ENCODE results near the gene ANAPC4.

The ANAPC4 gene

DNA sequence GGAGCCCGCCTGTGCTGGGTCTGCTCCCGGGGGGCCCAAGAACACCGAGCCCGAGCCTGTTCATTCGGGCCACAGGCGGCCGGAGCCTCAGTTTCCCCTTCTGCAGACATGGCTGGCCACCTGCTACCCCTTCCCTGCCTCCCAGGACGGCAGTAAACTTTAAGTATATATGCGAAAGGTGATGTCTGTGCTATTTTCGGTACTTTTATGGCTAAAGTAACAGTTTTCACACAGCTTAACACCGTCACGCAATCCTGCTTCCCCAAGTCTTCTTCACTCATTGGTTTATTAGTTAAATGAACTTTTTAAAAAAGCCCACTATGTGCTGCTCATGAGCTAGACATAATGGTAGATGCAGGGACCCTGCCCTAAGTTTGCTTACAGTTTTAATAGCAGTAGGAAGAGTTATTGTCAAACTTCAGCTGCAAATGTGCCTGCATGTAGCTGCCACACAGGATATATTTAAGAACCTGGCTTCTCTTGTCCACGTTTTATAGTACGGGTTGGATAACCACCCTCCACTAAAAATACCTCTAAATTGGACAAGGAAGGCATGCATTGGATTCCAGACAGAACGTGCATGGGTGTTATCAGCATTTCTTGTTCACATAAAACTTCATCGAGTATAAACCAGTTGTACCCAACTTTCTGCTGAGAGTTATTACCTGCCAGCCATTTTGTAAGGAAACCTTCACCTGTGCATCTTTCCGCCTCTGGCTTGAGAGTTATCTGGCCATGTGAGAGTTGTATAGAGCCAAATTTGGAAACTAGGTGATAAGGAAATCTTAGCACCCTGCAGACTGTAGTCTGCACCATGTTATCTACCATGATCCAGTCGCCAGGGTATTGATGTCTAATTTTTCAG lies 741 bp downstream of the ANAPC4 start:
- no peak for DNase-seq

- DNase-seq: no peak
Measured at GRCh38 chr4:25378437-25378743, 1.3 kb downstream of the ANAPC4 start.

DNA sequence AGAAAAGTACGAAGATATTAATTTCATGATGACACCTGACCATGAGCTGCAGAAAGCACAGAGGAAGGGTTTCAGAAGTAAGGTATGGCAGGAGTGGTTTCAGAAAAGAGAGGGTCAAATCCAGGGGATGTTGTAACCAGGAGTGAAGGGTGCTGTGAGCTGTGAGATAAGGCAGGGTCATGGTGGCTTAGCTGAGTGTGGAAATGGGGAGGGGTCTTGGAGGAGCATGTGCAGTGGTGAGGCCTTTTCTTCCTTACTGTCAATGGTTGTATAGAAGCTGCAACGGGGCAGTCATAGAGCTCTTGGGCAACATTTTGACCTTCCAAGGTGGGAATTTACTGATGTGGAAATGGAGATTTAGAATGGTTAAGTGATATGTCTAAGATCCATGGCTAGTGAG lies 2.5 kb downstream of the ANAPC4 start:
- no peak for DNase-seq

DNA sequence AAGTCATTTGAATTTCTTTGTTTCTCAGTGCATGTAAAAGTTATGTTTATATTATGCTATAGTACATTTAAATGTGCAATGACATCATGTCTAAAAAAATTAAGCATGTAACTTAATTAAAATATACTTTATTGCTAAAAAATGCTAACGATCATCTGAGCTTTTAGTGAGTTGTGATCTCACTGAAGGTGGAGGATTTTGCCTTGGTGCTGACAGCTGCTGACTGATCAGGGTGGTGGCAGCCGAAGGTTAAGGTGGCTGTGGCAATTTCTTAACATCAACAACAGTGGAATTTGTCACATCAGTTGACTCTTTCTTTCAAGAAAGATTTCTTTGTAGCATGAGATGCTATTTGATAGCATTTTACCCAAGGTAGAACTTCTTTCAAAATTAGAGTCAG lies 6.6 kb downstream of the ANAPC4 start:
- no peak for DNase-seq

- DNase-seq: no peak
Measured at GRCh38 chr4:25386926-25387325, 9.9 kb downstream of the ANAPC4 start.

DNA sequence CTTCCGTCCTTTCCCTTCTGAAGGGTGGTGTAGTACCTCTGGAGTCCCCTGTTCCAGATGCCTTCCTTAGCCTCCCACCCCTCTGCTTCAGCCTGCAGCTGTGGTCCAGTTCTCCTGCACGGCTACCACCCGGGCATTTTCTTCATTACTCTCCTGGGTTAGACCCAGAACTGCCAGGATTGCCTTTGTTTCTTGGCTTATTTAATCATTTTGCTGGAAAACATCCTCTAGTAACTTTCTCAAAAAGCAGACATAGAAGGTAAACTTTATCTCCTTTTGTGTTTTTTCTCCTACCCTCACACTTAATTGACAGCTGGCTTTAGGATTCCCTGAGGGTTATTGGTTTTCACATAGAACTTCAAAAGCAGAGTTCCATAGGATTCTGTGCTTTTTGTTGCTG lies 20.2 kb downstream of the ANAPC4 start:
- DNase-seq: no peak

DNA sequence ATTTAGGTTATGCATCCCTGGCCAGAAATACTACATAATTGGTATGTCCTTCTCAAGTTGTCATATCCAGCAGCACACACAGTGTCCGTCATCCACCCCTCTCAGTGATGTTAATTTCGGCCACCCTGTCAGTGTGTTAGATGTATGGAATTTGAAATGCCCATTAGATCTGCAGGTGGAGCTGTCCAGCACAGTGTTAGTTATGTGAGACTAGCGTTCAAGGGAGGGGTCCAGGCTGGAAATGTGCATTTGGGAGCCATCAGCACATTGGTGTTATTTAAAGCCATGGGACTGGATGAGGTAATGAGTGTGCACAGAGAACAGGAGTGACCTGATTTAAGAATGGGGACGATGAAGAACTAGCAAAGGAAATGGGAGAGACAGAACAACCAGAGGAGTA lies 22.4 kb downstream of the ANAPC4 start:
- DNase-seq: no peak

DNA sequence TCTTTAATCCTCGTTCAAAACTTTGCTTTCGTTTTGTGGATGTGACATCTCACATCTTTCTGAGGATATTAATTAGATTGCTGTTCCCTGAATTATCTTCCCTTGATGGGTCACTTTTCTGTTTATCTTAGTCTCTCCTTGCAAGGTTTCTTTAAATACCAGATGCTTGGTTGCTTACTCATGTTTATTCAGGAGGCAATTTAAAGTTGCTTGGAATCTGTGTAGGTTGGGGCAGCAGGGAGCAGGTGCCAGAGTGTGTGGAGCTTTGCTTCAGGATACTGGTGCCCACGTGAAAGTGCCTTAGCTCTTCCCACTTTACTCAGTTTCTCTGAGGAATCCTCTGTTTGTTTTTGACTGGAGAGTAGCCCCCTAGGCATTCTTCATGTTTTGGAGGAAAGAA lies 24.0 kb downstream of the ANAPC4 start:
- DNase-seq: no peak

GRCh38 chr4:25402521-25402920 lies 25.5 kb downstream of the ANAPC4 start:
- DNase-seq: no peak

GRCh38 chr4:25403699-25404098 lies 26.6 kb downstream of the ANAPC4 start:
- no peak for DNase-seq

DNA sequence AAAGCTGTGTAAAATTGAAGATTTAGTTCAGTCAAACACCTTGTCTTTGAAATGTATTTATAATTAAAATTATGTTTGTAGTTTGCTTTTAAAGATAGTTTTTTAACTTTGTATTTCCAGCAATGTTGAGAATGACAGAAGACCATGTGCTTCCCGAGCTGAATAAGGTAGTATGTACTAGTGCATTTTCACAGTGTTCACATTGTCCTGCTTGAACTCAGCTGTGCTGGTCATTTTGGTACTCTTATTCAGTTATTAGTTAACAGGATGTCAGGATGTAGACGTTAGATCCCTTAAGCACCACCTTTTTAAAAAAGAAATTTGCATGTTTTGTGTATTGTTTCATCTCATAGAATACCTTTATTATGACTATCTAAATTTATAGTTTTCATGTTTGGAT lies 28.4 kb downstream of the ANAPC4 start:
- DNase-seq: no peak

GRCh38 chr4:25406081-25406692 lies 29.1 kb downstream of the ANAPC4 start:
- no peak for DNase-seq

DNA sequence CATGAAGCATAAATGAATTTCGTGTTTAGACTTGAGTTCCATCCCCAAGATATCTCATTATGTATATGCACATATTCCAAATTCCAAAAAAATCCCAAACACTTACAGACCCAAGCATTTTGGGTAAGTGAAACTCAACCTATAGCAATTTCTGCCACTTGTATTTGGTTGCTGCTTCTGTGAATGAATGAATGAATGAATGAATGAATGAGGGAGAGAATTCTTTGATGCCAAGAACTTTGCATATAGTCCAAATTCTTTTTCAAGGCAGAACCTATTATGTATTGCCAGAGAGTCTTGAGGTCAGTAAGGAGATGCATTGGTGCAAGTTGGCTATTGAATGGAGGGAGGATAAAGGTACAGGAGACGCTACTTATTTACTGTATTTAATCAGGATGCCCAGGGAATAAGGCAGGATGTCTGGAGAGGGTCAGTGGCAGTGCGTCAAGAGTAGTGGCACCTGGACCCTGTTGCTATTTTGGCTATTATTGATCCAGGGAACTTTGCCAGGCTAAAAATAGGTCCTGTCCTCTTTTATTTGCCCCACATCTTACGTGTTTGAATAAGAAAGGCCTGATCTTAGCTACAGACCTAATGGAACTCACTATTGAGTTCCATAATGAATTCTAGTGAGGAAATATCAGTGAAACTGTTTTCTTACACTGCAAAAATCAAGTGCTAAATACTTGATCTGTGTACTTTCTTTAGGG lies 33.9 kb downstream of the ANAPC4 start:
- no peak for DNase-seq

GRCh38 chr4:25413261-25413660 lies 36.2 kb downstream of the ANAPC4 start:
- no peak for DNase-seq

GRCh38 chr4:25417014-25417413 lies 40.0 kb downstream of the ANAPC4 start:
- DNase-seq: no peak

DNA sequence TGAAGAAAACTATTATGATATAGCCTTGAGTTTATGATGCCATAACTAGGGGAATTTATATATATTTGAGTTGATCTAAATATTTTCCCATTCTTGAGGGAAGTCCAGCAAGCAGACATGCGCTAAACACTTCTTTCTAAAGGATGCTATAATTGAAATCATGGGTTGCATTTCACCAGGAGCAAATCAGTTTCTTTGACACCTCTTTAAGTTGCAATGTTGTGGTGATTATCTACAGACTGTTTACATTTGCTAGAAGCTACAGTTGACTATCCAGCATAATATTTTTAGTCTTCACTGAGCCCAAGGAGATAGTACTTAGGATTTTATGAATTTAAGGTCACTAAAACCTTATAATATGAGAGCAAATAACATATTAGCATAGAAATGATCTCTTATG lies 43.9 kb downstream of the ANAPC4 start:
- no peak for DNase-seq

DNA sequence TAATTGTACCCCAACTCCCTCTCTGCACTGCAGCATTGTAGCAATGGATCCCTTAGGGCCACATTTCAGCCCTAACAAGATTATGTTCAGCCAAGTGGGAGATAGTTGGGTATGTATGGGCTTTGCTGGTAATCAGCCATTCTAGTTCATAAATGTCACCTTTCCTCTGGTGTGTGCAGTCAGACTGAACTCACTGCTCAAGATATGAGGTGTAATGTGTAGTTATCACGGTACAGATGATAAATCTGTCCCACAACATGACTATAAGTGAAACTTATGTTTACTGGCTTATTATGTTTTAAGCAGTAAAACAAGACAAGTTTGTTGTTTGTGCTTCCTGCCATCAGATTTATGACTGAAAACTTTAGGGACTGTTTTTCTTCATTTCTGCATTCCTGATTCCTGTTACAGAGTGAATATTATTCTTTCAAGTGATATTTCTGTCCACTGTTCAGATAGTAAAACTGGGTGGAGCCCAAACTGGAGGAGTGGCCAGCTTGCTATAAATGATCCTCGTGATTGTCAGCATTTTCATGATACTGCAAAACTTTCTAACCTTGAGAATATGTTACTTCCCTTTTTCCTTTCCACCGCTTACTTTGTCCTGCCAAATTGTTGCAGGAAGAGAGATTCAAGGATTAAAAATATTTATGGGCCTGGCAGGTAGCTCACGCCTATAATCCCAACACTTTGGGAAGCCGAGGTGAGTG lies 44.9 kb downstream of the ANAPC4 start:
- DNase-seq: no peak

- no peak for DNase-seq
Measured at GRCh38 chr4:25423548-25423947, 46.5 kb downstream of the ANAPC4 start.

- DNase-seq: no peak
Measured at GRCh38 chr4:25424539-25425228, 47.6 kb downstream of the ANAPC4 start.

DNA sequence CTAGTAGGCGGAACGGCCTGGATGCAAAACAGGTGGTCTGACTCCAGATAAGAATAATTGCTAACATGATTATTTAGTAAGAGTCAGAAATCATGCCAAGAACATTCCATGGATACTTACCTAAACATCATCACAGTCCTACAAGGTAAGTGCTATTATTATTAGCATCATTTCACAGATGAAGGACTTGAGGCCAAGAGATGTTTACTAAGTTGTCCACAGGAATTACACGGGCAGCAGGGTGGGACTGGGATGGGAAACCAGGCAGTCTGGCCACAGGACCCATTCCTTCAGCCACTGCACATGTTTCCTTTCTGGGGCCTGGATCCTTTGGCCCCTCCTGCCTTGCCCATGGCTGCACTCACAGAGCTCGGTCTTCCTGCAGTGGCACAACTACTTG lies 48.3 kb downstream of the ANAPC4 start:
- no peak for DNase-seq

GRCh38 chr4:25427871-25428270 lies 50.8 kb downstream of the ANAPC4 start:
- DNase-seq: no peak

DNA sequence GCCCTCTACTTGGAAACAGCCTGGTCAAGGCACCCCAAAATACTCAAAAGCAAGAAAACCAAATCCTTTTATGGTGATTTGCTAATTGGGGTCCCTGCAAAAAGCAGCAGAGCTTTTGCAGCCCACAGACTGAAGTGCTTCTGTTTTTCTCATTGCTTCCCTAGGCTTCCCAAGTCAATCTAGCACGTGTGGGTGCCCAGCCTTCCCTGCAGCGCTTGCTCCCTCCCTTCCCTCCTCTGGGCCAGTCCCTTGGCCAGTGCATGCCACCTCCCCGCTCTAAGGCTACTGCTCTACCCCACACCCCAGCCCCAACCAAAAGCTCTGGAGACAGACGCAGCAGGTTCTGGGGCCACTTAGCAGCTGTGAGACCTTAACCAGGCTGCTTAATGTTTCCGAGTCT lies 53.6 kb downstream of the ANAPC4 start:
- no peak for DNase-seq
